Caco-2 (cell line): ENCODE measurements around the gene SSB. TPM values are rescaled to one million over a fixed set of nuclear protein-coding genes. Genes with fewer than 3 reads are reported as not detected.

Source experiments
- BruUV-seq: library from RNA; stranded (reverse); fragments of 400-500 nt; replicated peaks from 2 replicates; lab custom pipeline; 2021; lab: Mats Ljungman, UMichigan
- CTCF ChIA-PET: fragments of 300-600 bp; sonication (Branson Sonifier 250); formaldehyde crosslinking; loops from one replicate; lab custom pipeline; 2022; ENCODE audit warnings: antibody characterized with exemption; lab: Charles Lee
- POLR2A ChIA-PET: fragments of 300-600 bp; sonication (Branson Sonifier 250); formaldehyde crosslinking; loops from one replicate; lab custom pipeline; 2022; ENCODE audit warnings: antibody characterized with exemption; lab: Charles Lee
- DNase-seq, 2 experiments: peaks; one replicate each; pipeline versions ENCODE4 v3.0.0 to v3.0.0-alpha.2; 2020 to 2022
- H3K27me3 ChIP-seq: replicated peaks from 2 replicates; pipeline ENCODE4 v1.6.0; 2011; ENCODE audit warnings: low read length; ENCODE audit not compliant: control insufficient read depth, insufficient read depth
- H3K36me3 ChIP-seq: 2 replicates; pipeline ENCODE4 v1.5.1; 2011; ENCODE audit warnings: low read length; ENCODE audit not compliant: control insufficient read depth, insufficient read depth
- H3K4me1 ChIP-seq: fragments of 250-450 bp; sonication (Bioruptor Pico); 2 replicates; pipeline ENCODE4 v1.5.1; 2020; ENCODE audit warnings: mild to moderate bottlenecking
- H3K4me3 ChIP-seq: 2 replicates; pipeline ENCODE4 v1.5.1; 2011; ENCODE audit warnings: low read depth, mild to moderate bottlenecking, control low read depth, low read length
- H3K9me3 ChIP-seq: fragments of 250-450 bp; sonication (Bioruptor Pico); 2 replicates; pipeline ENCODE4 v1.5.1; 2020; ENCODE audit warnings: mild to moderate bottlenecking, moderate library complexity
- H3K27ac Mint-ChIP-seq: one replicate; pipeline ENCODE4 v1.8.0; 2022; ENCODE audit warnings: mixed read lengths; ENCODE audit not compliant: unreplicated experiment
- H3K27me3 Mint-ChIP-seq: one replicate; pipeline ENCODE4 v1.8.0; 2022; ENCODE audit warnings: mixed read lengths; ENCODE audit not compliant: insufficient read depth, unreplicated experiment
- H3K36me3 Mint-ChIP-seq: one replicate; pipeline ENCODE4 v1.8.0; 2022; ENCODE audit warnings: mild to moderate bottlenecking, mixed read lengths; ENCODE audit not compliant: insufficient read depth, unreplicated experiment
- H3K4me1 Mint-ChIP-seq: one replicate; pipeline ENCODE4 v1.8.0; 2022; ENCODE audit warnings: low read depth, mixed read lengths; ENCODE audit not compliant: unreplicated experiment
- H3K4me3 Mint-ChIP-seq: one replicate; pipeline ENCODE4 v1.8.0; 2022; ENCODE audit warnings: mild to moderate bottlenecking, moderate library complexity, mixed read lengths; ENCODE audit not compliant: unreplicated experiment
- H3K9me3 Mint-ChIP-seq: one replicate; pipeline ENCODE4 v1.8.0; 2022; ENCODE audit warnings: mixed read lengths; ENCODE audit not compliant: unreplicated experiment
- CTCF ChIP-seq, 2 experiments: fragments of 200-600 bp in 1 of 2; IDR thresholded peaks; 1 replicate in 1 of 2; 2 replicates in 1 of 2; pipeline versions ENCODE4 v1.5.1 to v1.8.0; 2011 to 2022; ENCODE audit warnings: antibody characterized with exemption in 1 of 2, control low read depth in 1 of 2, inconsistent platforms in 1 of 2, low read depth in 1 of 2, low read length in 1 of 2, mild to moderate bottlenecking in 1 of 2, moderate library complexity in 1 of 2; ENCODE audit not compliant: insufficient read depth in 1 of 2, severe bottlenecking in 1 of 2, unreplicated experiment in 1 of 2
- intact Hi-C: fragments of 100-400 bp; cut with micrococcal nuclease; formaldehyde crosslinking; loops from one replicate; pipeline ENCODE4 v1.10.0; 2022; ENCODE audit not compliant: unreplicated experiment
- total RNA-seq: library from RNA; stranded (reverse); gene quantifications from 2 replicates; pipeline ENCODE4 v1.2.3, GENCODE V29; 2022

SSB gene
- total RNA-seq, 1 experiment from 2014 or later, result 215 TPM

GRCh38 chr2:169798397-169798717 lies 314 bp upstream of the SSB start:
- no TSS peak for BruUV-seq
- ChIA-PET POLR2A (interaction anchor here (0.7 to 0.9 kb wide), 2 partner anchors 14 to 51 kb away, joined by 3 to 7 read pairs; no protein-coding TSS in a partner anchor), CTCF (interaction anchor here (0.7 kb wide), 1 partner anchor 130 kb away, joined by 6 read pairs; no protein-coding TSS in a partner anchor)
- Mint-ChIP-seq H3K9me3 (peaks cover 12% of the 10 kb centered on the region), H3K27me3 (no peaks in the 10 kb centered on the region), H3K4me3 (peak overlapping the region; percentile 86), H3K36me3 (peaks cover 32% of the 10 kb centered on the region), H3K4me1 (peaks cover 18% of the 10 kb centered on the region), H3K27ac (peak overlapping the region; percentile 76)
- peaks cover 4% of the 10 kb centered on the region; the same call in 1 of the 2 replicates for H3K9me3 ChIP-seq
- peak overlapping the region; percentile 68 for H3K4me3 ChIP-seq
- no peak for TF ChIP-seq CTCF (IDR thresholded peaks at IDR 0.05; ENCODE audit: insufficient read depth in 1 of 2, low read depth in 1 of 2, low read length in 1 of 2, severe bottlenecking in 1 of 2, unreplicated experiment in 1 of 2)
- no peak for DNase-seq
- H3K36me3 ChIP-seq, result no peaks in the 10 kb centered on the region
- H3K27me3 ChIP-seq, result no peaks in the 10 kb centered on the region
- H3K4me1 ChIP-seq, result peaks cover 16% of the 10 kb centered on the region
- intact Hi-C loops, result no loop called here

- TF ChIP-seq CTCF (IDR thresholded peaks at IDR 0.05; ENCODE audit: insufficient read depth in 1 of 2, low read depth in 1 of 2, low read length in 1 of 2, severe bottlenecking in 1 of 2, unreplicated experiment in 1 of 2), result no peak
- Mint-ChIP-seq H3K9me3 (no peaks in the 10 kb centered on the region), H3K27me3 (no peaks in the 10 kb centered on the region), H3K4me3 (no peak overlapping the region), H3K4me1 (no peaks in the 10 kb centered on the region), H3K36me3 (peaks cover 67% of the 10 kb centered on the region), H3K27ac (no peak overlapping the region)
- intact Hi-C loops, result no loop called here
- H3K4me3 ChIP-seq, result no peak overlapping the region
- H3K27me3 ChIP-seq, result no peaks in the 10 kb centered on the region
- no peaks in the 10 kb centered on the region for H3K4me1 ChIP-seq
- H3K36me3 ChIP-seq, result no peaks in the 10 kb centered on the region; the same call in 1 of the 2 replicates
- ChIA-PET CTCF (no interaction called here), POLR2A (no interaction called here)
- no TSS peak for BruUV-seq
- no peak for DNase-seq
- no peaks in the 10 kb centered on the region for H3K9me3 ChIP-seq
These were observed 4.8 kb downstream of the SSB start for GRCh38 chr2:169803480-169803879.

- POLR2A ChIA-PET, result no interaction called here
These were observed 7.9 kb downstream of the SSB start for GRCh38 chr2:169806586-169806985.

More at GRCh38 chr2:169806586-169806985, 7.9 kb downstream of the SSB start:
- H3K27ac Mint-ChIP-seq, result no peak overlapping the region
- no peaks in the 10 kb centered on the region for H3K9me3 ChIP-seq
- H3K4me1 ChIP-seq, result no peaks in the 10 kb centered on the region
- CTCF ChIA-PET, result no interaction called here
- H3K27me3 ChIP-seq, result no peaks in the 10 kb centered on the region
- no peak for TF ChIP-seq CTCF (IDR thresholded peaks at IDR 0.05; ENCODE audit: insufficient read depth in 1 of 2, low read depth in 1 of 2, low read length in 1 of 2, severe bottlenecking in 1 of 2, unreplicated experiment in 1 of 2)
- no peak for DNase-seq
- BruUV-seq, result no TSS peak
- no peaks in the 10 kb centered on the region; the same call in 1 of the 2 replicates for H3K36me3 ChIP-seq
- no peak overlapping the region for H3K4me3 ChIP-seq
- H3K4me3 Mint-ChIP-seq, result no peak overlapping the region
- peaks cover 81% of the 10 kb centered on the region for H3K36me3 Mint-ChIP-seq
- no peaks in the 10 kb centered on the region for H3K9me3 Mint-ChIP-seq
- H3K27me3 Mint-ChIP-seq, result no peaks in the 10 kb centered on the region
- intact Hi-C loops, result no loop called here
- no peaks in the 10 kb centered on the region for H3K4me1 Mint-ChIP-seq
